Measurements from ENCODE around the gene WNK3. TPM values are rescaled to one million over a fixed set of nuclear protein-coding genes. Genes with fewer than 3 reads are reported as not detected.

WNK3 gene
- total and polyA plus RNA-seq, 2 of the 13 experiments (the other 11 are each of a cell fraction or from before 2014, with no cell fraction given), result 0.12 to 0.62 TPM

DNA sequence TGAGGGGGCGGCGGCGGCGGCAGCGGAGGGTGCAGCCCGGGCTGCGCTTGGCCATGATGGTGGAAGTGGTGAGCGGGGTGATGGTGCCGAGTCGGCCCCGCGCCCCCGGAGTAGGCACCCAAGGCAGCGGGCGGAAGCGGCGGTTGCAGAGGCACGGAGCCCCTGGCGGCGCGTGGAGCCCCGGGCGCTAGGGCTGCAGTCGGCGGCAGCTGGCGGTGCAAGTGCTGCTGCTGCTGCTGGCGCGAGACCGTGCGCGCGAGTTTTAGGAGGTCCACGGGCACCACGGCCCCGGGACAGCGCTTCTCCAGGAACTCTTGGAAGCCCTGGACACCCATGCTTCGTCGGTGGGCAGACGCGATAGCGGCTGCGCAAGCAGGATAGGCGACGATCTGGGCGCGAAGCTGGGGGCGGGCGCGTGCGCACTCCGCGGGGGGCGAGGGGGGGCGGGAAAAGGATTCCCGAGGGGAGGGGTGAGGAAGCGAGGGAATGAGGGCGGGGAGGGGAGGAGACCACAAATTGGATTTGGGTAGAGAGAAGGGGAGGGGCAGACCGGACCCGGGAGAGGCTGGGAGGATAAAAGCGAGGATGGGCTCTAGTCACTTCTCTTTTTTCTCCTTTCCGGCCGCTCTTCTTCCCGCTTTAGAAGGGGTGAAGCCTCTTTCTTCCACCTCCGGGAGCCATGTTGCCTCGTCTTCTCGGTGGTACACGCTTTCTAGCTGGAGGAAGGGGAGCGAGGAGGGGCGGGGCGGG, 174.8 kb downstream of the WNK3 start, which contains the start of gene FAM120C (continued):
- TF ChIP-seq ZSCAN22 (CRISPR knock-in tag; IDR thresholded peaks at IDR 0.05) (no peak), MAZ (IDR thresholded peaks at IDR 0.05; ENCODE audit: borderline replicate concordance, low read depth, low read length) (peak; percentile 41; the same call in 1 of the 2 replicates), MAZ (CRISPR knock-in tag; IDR thresholded peaks at IDR 0.05; ENCODE audit: low read depth) (no peak), ZNF260 (CRISPR knock-in tag; IDR thresholded peaks at IDR 0.05; ENCODE audit: borderline replicate concordance, low read depth) (no peak), ZNF644 (CRISPR knock-in tag; IDR thresholded peaks at IDR 0.05; ENCODE audit: low read depth) (no peak), ZNF329 (CRISPR knock-in tag; IDR thresholded peaks at IDR 0.05; ENCODE audit: low read depth) (no peak), ZNF768 (CRISPR knock-in tag; IDR thresholded peaks at IDR 0.05) (no peak), ZNF282 (IDR thresholded peaks at IDR 0.05; ENCODE audit: partially characterized antibody) (no peak), NFATC3 (CRISPR knock-in tag; IDR thresholded peaks at IDR 0.05) (no peak), MBNL3 (CRISPR knock-in tag; conservative IDR thresholded peaks at IDR 0.05) (no peak), RXRA (CRISPR knock-in tag; IDR thresholded peaks at IDR 0.05) (no peak), JUND (CRISPR knock-in tag; IDR thresholded peaks at IDR 0.05) (no peak), XRCC5 (optimal IDR thresholded peaks at IDR 0.05; ENCODE audit: low read length) (peak; percentile 48)
- TF ChIP-seq, protein P1, sequence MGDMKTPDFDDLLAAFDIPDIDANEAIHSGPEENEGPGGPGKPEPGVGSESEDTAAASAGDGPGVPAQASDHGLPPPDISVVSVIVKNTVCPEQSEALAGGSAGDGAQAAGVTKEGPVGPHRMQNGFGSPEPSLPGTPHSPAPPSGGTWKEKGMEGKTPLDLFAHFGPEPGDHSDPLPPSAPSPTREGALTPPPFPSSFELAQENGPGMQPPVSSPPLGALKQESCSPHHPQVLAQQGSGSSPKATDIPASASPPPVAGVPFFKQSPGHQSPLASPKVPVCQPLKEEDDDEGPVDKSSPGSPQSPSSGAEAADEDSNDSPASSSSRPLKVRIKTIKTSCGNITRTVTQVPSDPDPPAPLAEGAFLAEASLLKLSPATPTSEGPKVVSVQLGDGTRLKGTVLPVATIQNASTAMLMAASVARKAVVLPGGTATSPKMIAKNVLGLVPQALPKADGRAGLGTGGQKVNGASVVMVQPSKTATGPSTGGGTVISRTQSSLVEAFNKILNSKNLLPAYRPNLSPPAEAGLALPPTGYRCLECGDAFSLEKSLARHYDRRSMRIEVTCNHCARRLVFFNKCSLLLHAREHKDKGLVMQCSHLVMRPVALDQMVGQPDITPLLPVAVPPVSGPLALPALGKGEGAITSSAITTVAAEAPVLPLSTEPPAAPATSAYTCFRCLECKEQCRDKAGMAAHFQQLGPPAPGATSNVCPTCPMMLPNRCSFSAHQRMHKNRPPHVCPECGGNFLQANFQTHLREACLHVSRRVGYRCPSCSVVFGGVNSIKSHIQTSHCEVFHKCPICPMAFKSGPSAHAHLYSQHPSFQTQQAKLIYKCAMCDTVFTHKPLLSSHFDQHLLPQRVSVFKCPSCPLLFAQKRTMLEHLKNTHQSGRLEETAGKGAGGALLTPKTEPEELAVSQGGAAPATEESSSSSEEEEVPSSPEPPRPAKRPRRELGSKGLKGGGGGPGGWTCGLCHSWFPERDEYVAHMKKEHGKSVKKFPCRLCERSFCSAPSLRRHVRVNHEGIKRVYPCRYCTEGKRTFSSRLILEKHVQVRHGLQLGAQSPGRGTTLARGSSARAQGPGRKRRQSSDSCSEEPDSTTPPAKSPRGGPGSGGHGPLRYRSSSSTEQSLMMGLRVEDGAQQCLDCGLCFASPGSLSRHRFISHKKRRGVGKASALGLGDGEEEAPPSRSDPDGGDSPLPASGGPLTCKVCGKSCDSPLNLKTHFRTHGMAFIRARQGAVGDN (CRISPR knock-in tag; IDR thresholded peaks at IDR 0.05), result peak; percentile 49; the same call in 1 of the 2 replicates
- TF ChIP-seq, protein P2, sequence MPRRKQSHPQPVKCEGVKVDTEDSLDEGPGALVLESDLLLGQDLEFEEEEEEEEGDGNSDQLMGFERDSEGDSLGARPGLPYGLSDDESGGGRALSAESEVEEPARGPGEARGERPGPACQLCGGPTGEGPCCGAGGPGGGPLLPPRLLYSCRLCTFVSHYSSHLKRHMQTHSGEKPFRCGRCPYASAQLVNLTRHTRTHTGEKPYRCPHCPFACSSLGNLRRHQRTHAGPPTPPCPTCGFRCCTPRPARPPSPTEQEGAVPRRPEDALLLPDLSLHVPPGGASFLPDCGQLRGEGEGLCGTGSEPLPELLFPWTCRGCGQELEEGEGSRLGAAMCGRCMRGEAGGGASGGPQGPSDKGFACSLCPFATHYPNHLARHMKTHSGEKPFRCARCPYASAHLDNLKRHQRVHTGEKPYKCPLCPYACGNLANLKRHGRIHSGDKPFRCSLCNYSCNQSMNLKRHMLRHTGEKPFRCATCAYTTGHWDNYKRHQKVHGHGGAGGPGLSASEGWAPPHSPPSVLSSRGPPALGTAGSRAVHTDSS (CRISPR knock-in tag; conservative IDR thresholded peaks at IDR 0.05), result no peak
- TF ChIP-seq, protein P3, sequence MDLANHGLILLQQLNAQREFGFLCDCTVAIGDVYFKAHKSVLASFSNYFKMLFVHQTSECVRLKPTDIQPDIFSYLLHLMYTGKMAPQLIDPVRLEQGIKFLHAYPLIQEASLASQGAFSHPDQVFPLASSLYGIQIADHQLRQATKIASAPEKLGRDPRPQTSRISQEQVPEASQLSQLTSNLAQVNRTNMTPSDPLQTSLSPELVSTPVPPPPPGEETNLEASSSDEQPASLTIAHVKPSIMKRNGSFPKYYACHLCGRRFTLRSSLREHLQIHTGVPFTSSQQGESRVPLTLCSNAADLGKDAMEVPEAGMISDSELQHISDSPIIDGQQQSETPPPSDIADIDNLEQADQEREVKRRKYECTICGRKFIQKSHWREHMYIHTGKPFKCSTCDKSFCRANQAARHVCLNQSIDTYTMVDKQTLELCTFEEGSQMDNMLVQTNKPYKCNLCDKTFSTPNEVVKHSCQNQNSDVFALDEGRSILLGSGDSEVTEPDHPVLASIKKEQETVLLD (CRISPR knock-in tag; IDR thresholded peaks at IDR 0.05; ENCODE audit: low read depth), result no peak
- TF ChIP-seq, protein P4, sequence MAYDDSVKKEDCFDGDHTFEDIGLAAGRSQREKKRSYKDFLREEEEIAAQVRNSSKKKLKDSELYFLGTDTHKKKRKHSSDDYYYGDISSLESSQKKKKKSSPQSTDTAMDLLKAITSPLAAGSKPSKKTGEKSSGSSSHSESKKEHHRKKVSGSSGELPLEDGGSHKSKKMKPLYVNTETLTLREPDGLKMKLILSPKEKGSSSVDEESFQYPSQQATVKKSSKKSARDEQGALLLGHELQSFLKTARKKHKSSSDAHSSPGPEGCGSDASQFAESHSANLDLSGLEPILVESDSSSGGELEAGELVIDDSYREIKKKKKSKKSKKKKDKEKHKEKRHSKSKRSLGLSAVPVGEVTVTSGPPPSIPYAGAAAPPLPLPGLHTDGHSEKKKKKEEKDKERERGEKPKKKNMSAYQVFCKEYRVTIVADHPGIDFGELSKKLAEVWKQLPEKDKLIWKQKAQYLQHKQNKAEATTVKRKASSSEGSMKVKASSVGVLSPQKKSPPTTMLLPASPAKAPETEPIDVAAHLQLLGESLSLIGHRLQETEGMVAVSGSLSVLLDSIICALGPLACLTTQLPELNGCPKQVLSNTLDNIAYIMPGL (CRISPR knock-in tag; IDR thresholded peaks at IDR 0.05; ENCODE audit: borderline replicate concordance in 1 of 2, low read depth in 1 of 2), result 0 out of 4 replicates have a peak, but pooled peaks of 1 of the 2 experiments have one; percentile 34
- TF ChIP-seq, protein P5, sequence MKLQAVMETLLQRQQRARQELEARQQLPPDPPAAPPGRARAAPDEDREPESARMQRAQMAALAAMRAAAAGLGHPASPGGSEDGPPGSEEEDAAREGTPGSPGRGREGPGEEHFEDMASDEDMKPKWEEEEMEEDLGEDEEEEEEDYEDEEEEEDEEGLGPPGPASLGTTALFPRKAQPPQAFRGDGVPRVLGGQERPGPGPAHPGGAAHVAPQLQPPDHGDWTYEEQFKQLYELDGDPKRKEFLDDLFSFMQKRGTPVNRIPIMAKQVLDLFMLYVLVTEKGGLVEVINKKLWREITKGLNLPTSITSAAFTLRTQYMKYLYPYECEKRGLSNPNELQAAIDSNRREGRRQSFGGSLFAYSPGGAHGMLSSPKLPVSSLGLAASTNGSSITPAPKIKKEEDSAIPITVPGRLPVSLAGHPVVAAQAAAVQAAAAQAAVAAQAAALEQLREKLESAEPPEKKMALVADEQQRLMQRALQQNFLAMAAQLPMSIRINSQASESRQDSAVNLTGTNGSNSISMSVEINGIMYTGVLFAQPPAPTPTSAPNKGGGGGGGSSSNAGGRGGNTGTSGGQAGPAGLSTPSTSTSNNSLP (IDR thresholded peaks at IDR 0.05; ENCODE audit: low read depth, low read length), result no peak
